GM12878 (cell line): ENCODE results near the gene NRSN2. TPM values are rescaled to one million over a fixed set of nuclear protein-coding genes. Genes with fewer than 3 reads are reported as not detected.

Experiments used
- ATAC-seq: fragments of 200-7000 bp; cut with Tn5 transposase; 3 replicates; pipeline ENCODE4 v1.9.1; 2020; ENCODE audit warnings: mild to moderate bottlenecking, moderate library complexity
- BruUV-seq: library from RNA; stranded (reverse); fragments of 400-500 nt; replicated peaks from 2 replicates; lab custom pipeline; 2021; lab: Mats Ljungman, UMichigan
- CTCF ChIA-PET: fragments of 300-600 bp; sonication (Branson Sonifier 250); formaldehyde crosslinking; extraction: SDS; loops from one replicate; lab custom pipeline; 2021; ENCODE audit warnings: inconsistent platforms; lab: Yijun Ruan, JAX
- POLR2A ChIA-PET: fragments of 350-600 bp; formaldehyde crosslinking; extraction: SDS; loops from one replicate; lab custom pipeline; 2021; ENCODE audit warnings: inconsistent platforms; lab: Charles Lee
- RAD21 ChIA-PET: fragments of 300-600 bp; sonication (Branson Sonifier 250); formaldehyde crosslinking; loops from one replicate; lab custom pipeline; 2023; ENCODE audit warnings: antibody characterized with exemption; ENCODE audit not compliant: unreplicated experiment; lab: Charles Lee
- SMC1A ChIA-PET: fragments of 300-600 bp; sonication (Branson Sonifier 250); formaldehyde crosslinking; loops from one replicate; lab custom pipeline; 2023; ENCODE audit not compliant: unreplicated experiment, uncharacterized antibody; lab: Charles Lee
- DNase-seq: peaks from one replicate; pipeline ENCODE4 v3.0.0-alpha.2; 2011; ENCODE audit warnings: low read depth, low spot score
- FAIRE-seq: peaks from 3 replicates; lab custom pipeline; 2011; peaks lifted over from hg19 to GRCh38; lab: Jason Lieb, UNC
- H2AFZ ChIP-seq: 2 replicates; pipeline ENCODE4 v1.6.0; 2011; ENCODE audit warnings: low read depth, low read length, control low read depth; ENCODE audit not compliant: control insufficient read depth
- H3K27ac ChIP-seq: 2 replicates; pipeline ENCODE4 v1.5.1; 2011; ENCODE audit warnings: control low read depth; ENCODE audit not compliant: control insufficient read depth, insufficient read depth
- H3K27me3 ChIP-seq, 2 experiments: replicated peaks in 1 of 2; 2 replicates each; pipeline versions ENCODE4 v1.6.0 to v1.6.1; 2011; ENCODE audit warnings: low read length in 1 of 2; ENCODE audit not compliant: control insufficient read depth in 2 of 2, insufficient read depth in 2 of 2
- H3K36me3 ChIP-seq, 2 experiments: 2 replicates each; pipeline ENCODE4 v1.5.1; 2011; ENCODE audit warnings: low read length in 1 of 2; ENCODE audit not compliant: control insufficient read depth in 2 of 2, insufficient read depth in 2 of 2
- H3K4me1 ChIP-seq: 2 replicates; pipeline ENCODE4 v1.6.1; 2011; ENCODE audit warnings: mild to moderate bottlenecking, low read length, moderate library complexity, mixed read lengths; ENCODE audit not compliant: control insufficient read depth, insufficient read depth
- H3K4me2 ChIP-seq: 2 replicates; pipeline ENCODE4 v1.6.0; 2011; ENCODE audit warnings: control low read depth; ENCODE audit not compliant: control insufficient read depth, insufficient read depth
- H3K4me3 ChIP-seq: fragments of 200-600 bp; sonication (generic); 2 replicates; pipeline ENCODE4 v1.5.1; 2016
- H3K79me2 ChIP-seq: 2 replicates; pipeline ENCODE4 v1.6.0; 2011; ENCODE audit warnings: low read length; ENCODE audit not compliant: control insufficient read depth, insufficient read depth
- H3K9ac ChIP-seq: 2 replicates; pipeline ENCODE4 v1.8.0; 2011; ENCODE audit warnings: low read length, control low read depth, mixed read lengths; ENCODE audit not compliant: control insufficient read depth, insufficient read depth
- H3K9me3 ChIP-seq: replicated peaks from 3 replicates; pipeline ENCODE4 v1.5.1; 2011; ENCODE audit warnings: mild to moderate bottlenecking, low read length; ENCODE audit not compliant: control insufficient read depth, insufficient read depth
- H4K20me1 ChIP-seq: 2 replicates; pipeline ENCODE4 v1.6.0; 2011; ENCODE audit not compliant: control insufficient read depth, insufficient read depth
- CEBPB ChIP-seq, 2 experiments: fragments of 150-350 bp in 1 of 2; IDR thresholded peaks; 2 replicates each; pipeline ENCODE4 v1.6.1; 2012 to 2014; ENCODE audit warnings: low read depth in 2 of 2, low read length in 2 of 2, borderline replicate concordance in 1 of 2, inconsistent platforms in 1 of 2
- CREB1 ChIP-seq: IDR thresholded peaks from 2 replicates; pipeline ENCODE4 v1.6.1; 2012; ENCODE audit warnings: low read depth, mild to moderate bottlenecking, inconsistent platforms
- CTCF ChIP-seq, 3 experiments: IDR thresholded peaks in 2 of 3; conservative IDR thresholded peaks in 1 of 3; 2 replicates each; pipeline ENCODE4 v1.5.1; 2011; ENCODE audit warnings: low read depth in 3 of 3, low read length in 3 of 3, mild to moderate bottlenecking in 3 of 3, control low read depth in 2 of 3, moderate library complexity in 2 of 3, inconsistent platforms in 1 of 3, mixed read lengths in 1 of 3; ENCODE audit not compliant: control insufficient read depth in 2 of 3, insufficient read depth in 1 of 3; ENCODE audit errors: extremely low read depth in 1 of 3
- E4F1 ChIP-seq: fragments of 450-650 bp; IDR thresholded peaks from 2 replicates; pipeline ENCODE4 v1.6.1; 2018; ENCODE audit warnings: borderline replicate concordance, mild to moderate bottlenecking; ENCODE audit not compliant: partially characterized antibody
- ESRRA ChIP-seq: IDR thresholded peaks from 2 replicates; pipeline ENCODE4 v1.6.1; 2012; ENCODE audit warnings: mild to moderate bottlenecking, low read length, improper control_type of control experiment
- IKZF1 ChIP-seq: fragments of 450-650 bp; conservative IDR thresholded peaks from 2 replicates; pipeline ENCODE4 v1.6.1; 2017; ENCODE audit warnings: antibody characterized with exemption, mild to moderate bottlenecking
- KLF5 ChIP-seq: fragments of 450-650 bp; IDR thresholded peaks from 2 replicates; pipeline ENCODE4 v1.6.1; 2014; ENCODE audit warnings: mild to moderate bottlenecking; ENCODE audit not compliant: partially characterized antibody
- LARP7 ChIP-seq: fragments of 450-650 bp; IDR thresholded peaks from 2 replicates; pipeline ENCODE4 v1.6.1; 2017; ENCODE audit warnings: mild to moderate bottlenecking
- NR2C1 ChIP-seq: fragments of 450-650 bp; IDR thresholded peaks from 2 replicates; pipeline ENCODE4 v1.6.1; 2017; ENCODE audit warnings: antibody characterized with exemption, mild to moderate bottlenecking, moderate library complexity
- PKNOX1 ChIP-seq: fragments of 450-650 bp; IDR thresholded peaks from 2 replicates; pipeline ENCODE4 v1.6.1; 2016; ENCODE audit warnings: mild to moderate bottlenecking
- RELB ChIP-seq: fragments of 450-650 bp; IDR thresholded peaks from 2 replicates; pipeline ENCODE4 v1.6.1; 2017; ENCODE audit warnings: low read depth, mild to moderate bottlenecking, moderate library complexity
- SP1 ChIP-seq: IDR thresholded peaks from one replicate; pipeline ENCODE4 v1.6.1; 2011; ENCODE audit warnings: low read depth, low read length
- YY1 ChIP-seq: IDR thresholded peaks from 2 replicates; pipeline ENCODE4 v1.6.1; 2011; ENCODE audit warnings: low read depth, mild to moderate bottlenecking, low read length
- ZNF217 ChIP-seq: fragments of 450-650 bp; IDR thresholded peaks from 2 replicates; pipeline ENCODE4 v1.6.1; 2017; ENCODE audit warnings: antibody characterized with exemption, mild to moderate bottlenecking
- ZNF384 ChIP-seq: IDR thresholded peaks from 2 replicates; pipeline ENCODE4 v1.6.1; 2012; ENCODE audit warnings: low read depth, mild to moderate bottlenecking, low read length, improper control_type of control experiment, borderline replicate concordance
- WGBS: methylation state at CpG from one replicate; pipeline ENCODE4 v1.1.6; 2016; ENCODE audit warnings: low lambda C conversion rate; ENCODE audit not compliant: insufficient replicate concordance, insufficient coverage; ENCODE audit errors: missing lambda C conversion rate; 5-methylcytosine and 5-hydroxymethylcytosine counted together
- in situ Hi-C: fragments of 300-500 bp; cut with MboI; formaldehyde crosslinking; loops from 9 replicates; pipeline ENCODE4 v1.14.3; 2018; ENCODE audit warnings: mixed read lengths
- intact Hi-C: fragments of 100-400 bp; cut with micrococcal nuclease; formaldehyde crosslinking; loops from one replicate; pipeline ENCODE4 v1.14.2; 2022; ENCODE audit not compliant: unreplicated experiment
- polyA plus RNA-seq, 11 experiments: library from polyadenylated mRNA; depleted of rRNA in 4 of 11; unstranded in 6 of 11; stranded (reverse) in 5 of 11; fragments of >200 nt; fragmentation: Nextera tagmentation in 4 of 11; fragmentation: Illumina TruSeq in 1 of 11; extraction: Ambion mirVana in 4 of 11; extraction: Trizol in 1 of 11; gene quantifications; 1 replicate in 1 of 11; 2 replicates in 10 of 11; pipeline versions ENCODE4 v1.2.1 to v1.2.3, GENCODE V29; 2011 to 2016; ENCODE audit warnings: inconsistent platforms in 2 of 11, missing spikeins in 2 of 11, low read depth in 1 of 11
- total RNA-seq, 4 experiments: library from RNA; depleted of rRNA in 3 of 4; stranded (reverse); fragments of >200 nt in 3 of 4; fragmentation: Illumina TruSeq in 1 of 4; extraction: Trizol in 1 of 4; gene quantifications; 2 replicates each; pipeline versions ENCODE4 v1.2.1 to v1.2.3, GENCODE V29; 2013 to 2021

The NRSN2 gene
- total and polyA plus RNA-seq, 10 of the 15 experiments (the other 5 are each of a cell fraction or from before 2014, with no cell fraction given): 6.2 to 32.4 (median 13.0) TPM

DNA sequence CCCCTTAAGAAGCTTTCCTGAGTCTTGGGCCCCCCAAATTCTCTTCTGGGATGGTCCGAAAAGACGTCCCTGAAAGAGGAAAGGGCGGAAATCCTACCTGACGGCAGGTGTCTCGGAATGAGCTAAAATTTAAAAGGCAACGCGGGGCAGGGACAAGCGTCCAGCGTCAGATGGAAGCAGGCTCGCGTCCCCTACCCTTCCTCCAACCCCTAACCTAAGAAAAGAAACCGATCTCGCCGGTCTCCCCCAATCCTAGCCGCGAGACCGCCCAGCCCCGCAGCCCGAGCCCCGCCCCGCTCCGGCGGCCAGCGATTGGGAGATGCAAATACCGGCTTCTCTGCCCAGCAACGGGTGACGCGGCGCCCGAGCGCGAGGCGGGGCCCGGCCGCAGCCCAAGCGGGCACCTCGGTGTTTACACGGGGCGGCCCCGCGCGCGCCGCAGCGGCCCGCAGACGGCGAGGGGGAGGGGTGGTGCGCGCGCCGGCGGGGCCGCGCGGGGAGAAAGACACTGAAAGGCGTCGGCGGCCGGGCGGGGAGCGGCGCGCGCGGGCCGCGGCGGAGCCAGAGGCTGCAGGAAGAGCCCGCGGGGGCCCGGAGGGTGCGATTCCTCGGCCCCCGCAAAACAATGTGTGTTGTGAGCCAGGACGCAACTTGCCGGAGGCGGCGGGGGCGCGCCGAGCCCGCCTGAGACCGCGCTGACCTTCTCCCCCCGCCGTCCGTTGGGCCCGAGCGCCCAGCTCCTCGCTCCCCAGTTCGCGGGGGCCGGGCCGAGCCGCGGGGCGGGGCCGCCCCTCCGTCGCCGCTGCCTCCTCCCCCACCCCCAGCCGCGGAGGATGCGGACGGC is 21.6 kb upstream of the NRSN2 start, which contains the start of gene SOX12:
Gene SOX12, plus strand, starts transcription at position 508 of the 844 bp plus-strand sequence. CDS start 373 bp downstream, outside the sequence.
- no peaks in the 10 kb centered on the region for H3K27me3 ChIP-seq
- POLR2A ChIA-PET: interaction anchor here (0.7 to 4.5 kb wide), 5 partner anchors 16 to 36 kb away, joined by 3 to 30 read pairs (median 9); partner anchors contain the start of genes NRSN2 and ZCCHC3
- CTCF ChIA-PET: interaction anchor here (0.5 to 3.0 kb wide), 3 partner anchors 26 to 88 kb away, joined by 3 to 15 read pairs (median 10); no protein-coding TSS in a partner anchor
- peaks cover 10% of the 10 kb centered on the region for H3K4me1 ChIP-seq
- no TSS peak for BruUV-seq
- peak within 1 kb of the TSS; percentile 83 for H3K9ac ChIP-seq
- H3K4me3 ChIP-seq: peak within 1 kb of the TSS; percentile 87
- FAIRE-seq (peak; percentile 72), DNase-seq (peak; percentile 71), ATAC-seq (peak; percentile 77)
- SMC1A ChIA-PET: interaction anchor here (1.0 to 3.3 kb wide), 4 partner anchors 13 to 28 kb away, joined by 4 to 15 read pairs (median 8); partner anchors contain the start of gene ZCCHC3
- H3K36me3 ChIP-seq: no peaks in the 10 kb centered on the region
- intact Hi-C loops: no loop called here
- H3K4me2 ChIP-seq: peak within 1 kb of the TSS; percentile 97
- H3K79me2 ChIP-seq: peaks cover 11% of the 10 kb centered on the region
- H3K27ac ChIP-seq: peak within 1 kb of the TSS; percentile 88
- 0% methylated on average over 36 of the region's 106 CpGs for WGBS
- H4K20me1 ChIP-seq: no peaks in the 10 kb centered on the region; the same call in 1 of the 2 replicates
- H3K9me3 ChIP-seq: no peaks in the 10 kb centered on the region
- in situ Hi-C loops: no loop called here
- peak within 1 kb of the TSS; percentile 74 for H2AFZ ChIP-seq
- RAD21 ChIA-PET: interaction anchor here (1.1 to 1.5 kb wide), 3 partner anchors 24 to 28 kb away, joined by 3 to 4 read pairs (median 4); partner anchors contain the start of gene ZCCHC3
- peak; percentile 97 for TF ChIP-seq IKZF1
- TF ChIP-seq CEBPB (IDR thresholded peaks at IDR 0.05; ENCODE audit: borderline replicate concordance in 1 of 2, low read depth in 2 of 2, low read length in 2 of 2): peak in 1 of 2 experiments; percentile 81; a peak in 1 of 4 replicates
- TF ChIP-seq SP1: peak; percentile 42
- TF ChIP-seq ZNF384: no peak
- TF ChIP-seq ZNF217: no peak
- no peak for TF ChIP-seq ESRRA
- TF ChIP-seq CREB1: peak; percentile 96
- TF ChIP-seq KLF5: peak; percentile 61
- TF ChIP-seq RELB: no peak
- TF ChIP-seq YY1: no peak; the same call in 1 of the 2 replicates
- peak; percentile 64; the same call in 1 of the 2 replicates for TF ChIP-seq LARP7
- TF ChIP-seq PKNOX1: no peak
- TF ChIP-seq E4F1: no peak
- peak; percentile 8; the same call in 1 of the 2 replicates for TF ChIP-seq NR2C1
- TF ChIP-seq CTCF (IDR thresholded peaks at IDR 0.05 in 2 of 3, conservative IDR thresholded peaks at IDR 0.05 in 1 of 3; ENCODE audit: control insufficient read depth in 2 of 3, extremely low read depth in 1 of 3, insufficient read depth in 1 of 3, low read depth in 3 of 3, low read length in 3 of 3): no peak
